ENCODE measurements around the gene AKIP1.

The AKIP1 gene

GRCh38 chr11:8925711-8926110 is 14.7 kb downstream of the AKIP1 start:
- TF ChIP-seq MYC (IDR thresholded peaks at IDR 0.05; ENCODE audit: low read depth, low read length) (no peak), POLR2A (IDR thresholded peaks at IDR 0.05; ENCODE audit: extremely low read depth, insufficient read length) (no peak)
- TF ChIP-seq, protein P1, sequence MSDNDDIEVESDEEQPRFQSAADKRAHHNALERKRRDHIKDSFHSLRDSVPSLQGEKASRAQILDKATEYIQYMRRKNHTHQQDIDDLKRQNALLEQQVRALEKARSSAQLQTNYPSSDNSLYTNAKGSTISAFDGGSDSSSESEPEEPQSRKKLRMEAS (IDR thresholded peaks at IDR 0.05; ENCODE audit: low read depth, low read length) = no peak
- TF ChIP-seq, protein P2, sequence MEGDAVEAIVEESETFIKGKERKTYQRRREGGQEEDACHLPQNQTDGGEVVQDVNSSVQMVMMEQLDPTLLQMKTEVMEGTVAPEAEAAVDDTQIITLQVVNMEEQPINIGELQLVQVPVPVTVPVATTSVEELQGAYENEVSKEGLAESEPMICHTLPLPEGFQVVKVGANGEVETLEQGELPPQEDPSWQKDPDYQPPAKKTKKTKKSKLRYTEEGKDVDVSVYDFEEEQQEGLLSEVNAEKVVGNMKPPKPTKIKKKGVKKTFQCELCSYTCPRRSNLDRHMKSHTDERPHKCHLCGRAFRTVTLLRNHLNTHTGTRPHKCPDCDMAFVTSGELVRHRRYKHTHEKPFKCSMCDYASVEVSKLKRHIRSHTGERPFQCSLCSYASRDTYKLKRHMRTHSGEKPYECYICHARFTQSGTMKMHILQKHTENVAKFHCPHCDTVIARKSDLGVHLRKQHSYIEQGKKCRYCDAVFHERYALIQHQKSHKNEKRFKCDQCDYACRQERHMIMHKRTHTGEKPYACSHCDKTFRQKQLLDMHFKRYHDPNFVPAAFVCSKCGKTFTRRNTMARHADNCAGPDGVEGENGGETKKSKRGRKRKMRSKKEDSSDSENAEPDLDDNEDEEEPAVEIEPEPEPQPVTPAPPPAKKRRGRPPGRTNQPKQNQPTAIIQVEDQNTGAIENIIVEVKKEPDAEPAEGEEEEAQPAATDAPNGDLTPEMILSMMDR (IDR thresholded peaks at IDR 0.05; ENCODE audit: low read depth, low read length) = no peak
- DNase-seq (ENCODE audit: low read depth) = no peak
- no peak overlapping the region for H3K4me3 ChIP-seq (ENCODE audit: low read depth, low read length)

GRCh38 chr11:8926236-8926635 is 15.2 kb downstream of the AKIP1 start:
- no peak overlapping the region for H3K4me3 ChIP-seq (ENCODE audit: low read depth, low read length)
- TF ChIP-seq, protein P2 (IDR thresholded peaks at IDR 0.05; ENCODE audit: low read depth, low read length) = no peak
- TF ChIP-seq MYC (IDR thresholded peaks at IDR 0.05; ENCODE audit: low read depth, low read length) (no peak), POLR2A (IDR thresholded peaks at IDR 0.05; ENCODE audit: extremely low read depth, insufficient read length) (no peak)
- TF ChIP-seq, protein P1 (IDR thresholded peaks at IDR 0.05; ENCODE audit: low read depth, low read length) = no peak
- no peak for DNase-seq (ENCODE audit: low read depth)

DNA sequence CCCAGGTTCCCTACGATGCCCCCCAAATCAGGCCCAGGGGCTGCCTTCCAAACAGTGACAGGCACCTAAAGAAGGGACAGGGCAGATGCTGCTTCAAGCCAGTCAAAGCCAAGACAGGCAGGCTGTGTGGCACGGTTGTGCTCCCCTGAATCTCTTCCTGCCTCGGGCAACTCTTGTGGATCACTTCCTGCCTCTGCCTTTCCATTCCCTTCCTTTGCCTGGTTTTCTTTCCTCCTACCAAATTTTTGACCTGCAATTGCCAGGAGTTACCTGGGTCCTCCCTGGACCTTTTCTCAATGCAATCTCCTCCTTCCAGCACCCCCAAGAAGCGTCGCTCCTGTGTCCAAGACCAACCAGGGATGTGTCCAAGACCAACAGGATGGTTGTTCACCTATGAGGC is 16.2 kb downstream of the AKIP1 start:
- no peak overlapping the region for H3K4me3 ChIP-seq (ENCODE audit: low read depth, low read length)
- TF ChIP-seq POLR2A (IDR thresholded peaks at IDR 0.05; ENCODE audit: extremely low read depth, insufficient read length) (no peak), MYC (IDR thresholded peaks at IDR 0.05; ENCODE audit: low read depth, low read length) (no peak)
- TF ChIP-seq, protein P2 (IDR thresholded peaks at IDR 0.05; ENCODE audit: low read depth, low read length) = no peak
- TF ChIP-seq, protein P1 (IDR thresholded peaks at IDR 0.05; ENCODE audit: low read depth, low read length) = no peak
- DNase-seq (ENCODE audit: low read depth) = no peak

GRCh38 chr11:8928205-8928604 is 17.2 kb downstream of the AKIP1 start:
- DNase-seq (ENCODE audit: low read depth) = no peak
- H3K4me3 ChIP-seq (ENCODE audit: low read depth, low read length) = no peak overlapping the region
- no peak for TF ChIP-seq POLR2A (IDR thresholded peaks at IDR 0.05; ENCODE audit: extremely low read depth, insufficient read length)
- TF ChIP-seq, protein P1 (IDR thresholded peaks at IDR 0.05; ENCODE audit: low read depth, low read length) = no peak
- TF ChIP-seq MYC (IDR thresholded peaks at IDR 0.05; ENCODE audit: low read depth, low read length) = no peak
- TF ChIP-seq, protein P2 (IDR thresholded peaks at IDR 0.05; ENCODE audit: low read depth, low read length) = no peak

DNA sequence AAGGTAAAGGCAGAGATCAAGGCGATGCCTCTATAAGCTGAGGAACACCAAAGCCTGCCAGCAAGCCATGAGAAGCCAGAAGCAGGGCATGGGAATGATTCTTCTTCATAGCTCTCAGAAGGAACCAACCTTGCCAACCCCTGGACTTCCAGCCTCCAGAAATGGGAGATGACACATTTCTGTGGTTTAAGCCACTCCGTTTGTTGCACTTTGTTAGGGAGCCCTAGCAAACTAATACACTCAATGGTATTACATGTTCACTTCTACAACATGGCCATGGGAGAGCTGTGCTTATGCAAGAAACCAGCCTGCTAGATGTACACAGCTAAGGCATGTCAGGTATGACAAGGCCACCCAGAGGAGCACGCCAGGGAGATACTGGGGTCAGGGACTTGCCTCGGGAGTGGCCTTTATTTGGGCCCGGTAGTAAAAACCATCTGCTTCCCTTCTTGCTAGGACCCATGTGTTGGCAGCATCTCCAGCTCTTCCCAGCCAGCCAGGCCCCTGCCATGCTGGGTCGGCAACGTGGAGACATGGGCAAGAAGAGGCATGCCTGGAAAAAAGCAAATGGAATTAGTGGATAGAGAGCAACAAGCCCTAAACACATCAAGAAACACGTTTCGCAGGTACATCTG is 18.1 kb downstream of the AKIP1 start:
- DNase-seq (ENCODE audit: low read depth) = no peak
- TF ChIP-seq MYC (IDR thresholded peaks at IDR 0.05; ENCODE audit: low read depth, low read length) = no peak
- H3K4me3 ChIP-seq (ENCODE audit: low read depth, low read length) = no peak overlapping the region

GRCh38 chr11:8930456-8931175 is 19.6 kb downstream of the AKIP1 start:
- H3K4me3 ChIP-seq (ENCODE audit: low read depth, low read length) = no peak overlapping the region
- TF ChIP-seq, protein P2 (IDR thresholded peaks at IDR 0.05; ENCODE audit: low read depth, low read length) = no peak
- DNase-seq (ENCODE audit: low read depth) = peak; percentile 72

Measured in NB4 (cell line).